Measurements from ENCODE around the gene ZCCHC2. TPM values are rescaled to one million over a fixed set of nuclear protein-coding genes. Genes with fewer than 3 reads are reported as not detected.

Gene ZCCHC2
- total and polyA plus RNA-seq, 9 donors, result 6.0 to 9.8 (median 7.6) TPM

GRCh38 chr18:62523631-62524439 lies 1.0 kb downstream of the ZCCHC2 start:
- no peaks in the 10 kb centered on the region for H3K9me3 ChIP-seq (replicated peaks; ENCODE audit: control insufficient read depth, low read depth, low read length)
- peaks cover 19% of the 10 kb centered on the region for H3K4me1 ChIP-seq (ENCODE audit: control insufficient read depth, insufficient read depth, low read length)
- peak overlapping the region; percentile 90 for H3K27ac ChIP-seq (ENCODE audit: low read length)
- under 1% methylated on average over 100 of the region's 100 CpGs for WGBS (ENCODE audit: insufficient coverage)
- no peaks in the 10 kb centered on the region for H3K36me3 ChIP-seq (ENCODE audit: control insufficient read depth, insufficient read depth, low read length)
- peak overlapping the region; percentile 88 for H3K4me3 ChIP-seq (ENCODE audit: low read length)
- no peaks in the 10 kb centered on the region for H3K27me3 ChIP-seq (ENCODE audit: control insufficient read depth, insufficient read depth, low read length)
- peak; percentile 68 for DNase-seq

DNA sequence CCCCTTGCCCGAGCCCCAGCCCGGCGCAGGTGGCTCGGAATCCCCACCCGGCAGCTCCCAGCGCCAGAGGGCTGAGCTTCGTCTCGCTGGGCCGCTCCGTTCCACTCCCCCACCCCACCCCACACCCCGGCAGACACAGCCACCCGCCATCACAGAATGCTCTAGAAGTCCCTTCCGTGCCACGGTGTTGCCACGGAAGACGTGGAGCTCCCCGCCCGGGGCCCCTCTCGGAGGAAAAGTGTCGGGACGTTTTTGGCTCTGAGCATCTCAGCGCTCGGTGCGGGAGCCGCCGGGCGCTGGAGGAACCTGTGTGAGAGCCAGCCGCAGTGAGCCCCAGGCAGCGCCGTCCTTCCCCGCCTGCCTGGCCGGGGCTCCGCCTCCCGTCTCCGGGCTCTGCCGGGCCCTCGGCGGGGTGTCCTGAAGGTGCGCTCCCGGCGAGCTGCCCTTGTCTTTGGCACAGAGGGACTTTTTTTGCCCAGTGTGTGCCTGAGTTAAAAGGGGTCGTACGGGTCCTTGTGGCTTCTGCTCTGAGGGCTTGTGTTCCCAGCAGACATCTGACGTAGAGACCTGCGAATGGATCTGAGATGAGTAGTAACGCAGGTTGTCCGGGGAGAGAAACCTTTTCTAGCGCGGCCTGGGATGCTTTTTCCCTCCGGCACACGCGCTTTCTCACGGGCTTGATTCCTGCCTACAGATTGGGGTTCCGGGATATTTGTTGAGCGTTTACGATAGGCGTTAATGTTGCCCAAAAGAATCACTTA lies 1.8 kb downstream of the ZCCHC2 start:
- no peaks in the 10 kb centered on the region for H3K36me3 ChIP-seq (ENCODE audit: control insufficient read depth, insufficient read depth, low read length)
- peak; percentile 68 for DNase-seq
- no peaks in the 10 kb centered on the region for H3K9me3 ChIP-seq (replicated peaks; ENCODE audit: control insufficient read depth, low read depth, low read length)
- peak overlapping the region; percentile 88 for H3K4me3 ChIP-seq (ENCODE audit: low read length)
- H3K4me1 ChIP-seq (ENCODE audit: control insufficient read depth, insufficient read depth, low read length), result peaks cover 19% of the 10 kb centered on the region
- H3K27ac ChIP-seq (ENCODE audit: low read length), result peak overlapping the region; percentile 90
- no peaks in the 10 kb centered on the region for H3K27me3 ChIP-seq (ENCODE audit: control insufficient read depth, insufficient read depth, low read length)
- under 1% methylated on average over 50 of the region's 57 CpGs for WGBS (ENCODE audit: insufficient coverage)

- Histone ChIP-seq H3K27ac (ENCODE audit: low read length) (peak overlapping the region; percentile 91), H3K4me3 (ENCODE audit: low read length) (no peak overlapping the region), H3K27me3 (ENCODE audit: control insufficient read depth, insufficient read depth, low read length) (no peaks in the 10 kb centered on the region), H3K4me1 (ENCODE audit: control insufficient read depth, insufficient read depth, low read length) (peaks cover 19% of the 10 kb centered on the region), H3K9me3 (replicated peaks; ENCODE audit: control insufficient read depth, low read depth, low read length) (no peaks in the 10 kb centered on the region), H3K36me3 (ENCODE audit: control insufficient read depth, insufficient read depth, low read length) (no peaks in the 10 kb centered on the region)
- WGBS (ENCODE audit: insufficient coverage), result 71% methylated on average over 5 of the region's 9 CpGs
- DNase-seq, result no peak
These were observed 2.8 kb downstream of the ZCCHC2 start for GRCh38 chr18:62525608-62526007.

GRCh38 chr18:62526098-62527025 lies 3.5 kb downstream of the ZCCHC2 start:
- H3K9me3 ChIP-seq (replicated peaks; ENCODE audit: control insufficient read depth, low read depth, low read length), result no peaks in the 10 kb centered on the region
- 3% methylated on average over 35 of the region's 74 CpGs for WGBS (ENCODE audit: insufficient coverage)
- DNase-seq, result peak; percentile 90
- peak overlapping the region; percentile 62 for H3K4me3 ChIP-seq (ENCODE audit: low read length)
- no peaks in the 10 kb centered on the region for H3K27me3 ChIP-seq (ENCODE audit: control insufficient read depth, insufficient read depth, low read length)
- peak overlapping the region; percentile 91 for H3K27ac ChIP-seq (ENCODE audit: low read length)
- H3K4me1 ChIP-seq (ENCODE audit: control insufficient read depth, insufficient read depth, low read length), result peaks cover 19% of the 10 kb centered on the region
- no peaks in the 10 kb centered on the region for H3K36me3 ChIP-seq (ENCODE audit: control insufficient read depth, insufficient read depth, low read length)

DNA sequence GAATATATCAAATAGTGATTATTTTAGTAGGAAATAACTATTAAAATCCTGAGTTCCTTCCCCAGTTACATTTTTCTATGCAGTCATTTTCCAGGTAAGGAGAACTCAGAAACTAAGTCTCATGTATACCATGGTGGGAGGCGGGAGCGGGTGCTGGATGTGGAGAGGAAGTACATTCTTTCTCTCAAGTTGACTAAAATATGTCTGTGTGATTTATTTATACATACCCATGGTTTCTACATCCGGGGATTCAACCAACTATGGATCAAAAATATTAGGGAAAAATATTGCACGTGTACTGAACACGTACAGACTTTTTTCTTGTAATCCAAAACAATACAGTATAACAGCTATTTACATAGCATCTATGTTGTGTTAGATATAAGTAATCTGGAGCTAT lies 6.8 kb downstream of the ZCCHC2 start:
- Histone ChIP-seq H3K36me3 (ENCODE audit: control insufficient read depth, insufficient read depth, low read length) (no peaks in the 10 kb centered on the region), H3K27me3 (ENCODE audit: control insufficient read depth, insufficient read depth, low read length) (no peaks in the 10 kb centered on the region), H3K4me3 (ENCODE audit: low read length) (no peak overlapping the region), H3K27ac (ENCODE audit: low read length) (no peak overlapping the region), H3K9me3 (replicated peaks; ENCODE audit: control insufficient read depth, low read depth, low read length) (no peaks in the 10 kb centered on the region), H3K4me1 (ENCODE audit: control insufficient read depth, insufficient read depth, low read length) (peaks cover 16% of the 10 kb centered on the region)
- no peak for DNase-seq
- WGBS (ENCODE audit: insufficient coverage), result no CpG with 5 or more reads among the region's 5 CpGs

DNA sequence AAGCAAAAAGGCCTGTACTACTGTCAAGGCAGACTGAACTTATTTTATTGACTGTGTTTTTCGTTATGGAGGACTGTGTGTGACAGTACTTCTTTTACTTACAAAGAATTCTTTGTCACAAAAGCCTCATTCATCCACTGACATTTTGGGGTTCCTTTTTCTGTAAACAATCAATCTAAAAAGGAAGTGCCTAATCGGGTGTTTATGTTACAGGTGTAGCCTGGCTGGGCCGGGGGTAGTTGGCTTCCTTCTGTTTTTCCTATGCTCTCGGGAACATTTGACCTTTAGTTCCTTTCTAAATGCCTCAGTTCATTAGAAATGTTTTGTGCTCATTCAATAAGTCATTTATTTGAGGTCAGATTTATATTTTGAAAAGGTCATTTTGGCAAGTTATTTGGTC lies 8.3 kb downstream of the ZCCHC2 start:
- no peak overlapping the region for H3K27ac ChIP-seq (ENCODE audit: low read length)
- no peaks in the 10 kb centered on the region for H3K36me3 ChIP-seq (ENCODE audit: control insufficient read depth, insufficient read depth, low read length)
- peaks cover 7% of the 10 kb centered on the region for H3K4me1 ChIP-seq (ENCODE audit: control insufficient read depth, insufficient read depth, low read length)
- no peak overlapping the region for H3K4me3 ChIP-seq (ENCODE audit: low read length)
- no peaks in the 10 kb centered on the region for H3K27me3 ChIP-seq (ENCODE audit: control insufficient read depth, insufficient read depth, low read length)
- DNase-seq, result no peak
- no CpG with 5 or more reads among the region's 4 CpGs for WGBS (ENCODE audit: insufficient coverage)
- H3K9me3 ChIP-seq (replicated peaks; ENCODE audit: control insufficient read depth, low read depth, low read length), result no peaks in the 10 kb centered on the region

GRCh38 chr18:62531931-62532330 lies 9.1 kb downstream of the ZCCHC2 start:
- no peak for DNase-seq
- Histone ChIP-seq H3K4me3 (ENCODE audit: low read length) (no peak overlapping the region), H3K27ac (ENCODE audit: low read length) (no peak overlapping the region), H3K4me1 (ENCODE audit: control insufficient read depth, insufficient read depth, low read length) (peaks cover 5% of the 10 kb centered on the region), H3K36me3 (ENCODE audit: control insufficient read depth, insufficient read depth, low read length) (no peaks in the 10 kb centered on the region), H3K9me3 (replicated peaks; ENCODE audit: control insufficient read depth, low read depth, low read length) (no peaks in the 10 kb centered on the region), H3K27me3 (ENCODE audit: control insufficient read depth, insufficient read depth, low read length) (no peaks in the 10 kb centered on the region)
- WGBS (ENCODE audit: insufficient coverage), result 88% methylated on average over 2 of the region's 9 CpGs

DNA sequence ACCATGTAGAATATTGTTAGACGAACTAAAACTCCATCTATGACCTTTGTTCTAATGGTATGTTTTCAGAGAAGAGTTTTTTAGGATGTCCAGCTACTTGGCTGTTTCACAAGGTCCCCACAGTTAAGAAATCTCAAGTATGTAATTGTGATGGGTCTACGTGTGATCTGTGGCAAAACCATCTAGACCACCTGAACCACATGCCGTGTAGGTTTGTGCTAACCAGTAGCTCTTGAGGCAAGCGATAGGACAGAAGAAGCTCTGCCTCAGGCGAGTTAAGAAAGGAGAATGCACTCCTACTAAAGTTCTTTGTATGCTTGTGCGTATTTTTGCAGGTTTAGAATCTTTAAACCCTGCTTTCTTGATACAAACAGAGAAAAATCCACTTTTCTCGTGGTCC lies 13.2 kb downstream of the ZCCHC2 start:
- H3K36me3 ChIP-seq (ENCODE audit: control insufficient read depth, insufficient read depth, low read length), result peaks cover 4% of the 10 kb centered on the region
- WGBS (ENCODE audit: insufficient coverage), result 80% methylated on average over 1 of the region's 7 CpGs
- H3K4me1 ChIP-seq (ENCODE audit: control insufficient read depth, insufficient read depth, low read length), result peaks cover 3% of the 10 kb centered on the region
- no peaks in the 10 kb centered on the region for H3K27me3 ChIP-seq (ENCODE audit: control insufficient read depth, insufficient read depth, low read length)
- no peak for DNase-seq
- no peak overlapping the region for H3K27ac ChIP-seq (ENCODE audit: low read length)
- H3K4me3 ChIP-seq (ENCODE audit: low read length), result no peak overlapping the region
- no peaks in the 10 kb centered on the region for H3K9me3 ChIP-seq (replicated peaks; ENCODE audit: control insufficient read depth, low read depth, low read length)

- no peak for DNase-seq
- H3K27ac ChIP-seq (ENCODE audit: low read length), result no peak overlapping the region
- 96% methylated on average over 5 of the region's 8 CpGs for WGBS (ENCODE audit: insufficient coverage)
- no peaks in the 10 kb centered on the region for H3K27me3 ChIP-seq (ENCODE audit: control insufficient read depth, insufficient read depth, low read length)
- peaks cover 4% of the 10 kb centered on the region for H3K36me3 ChIP-seq (ENCODE audit: control insufficient read depth, insufficient read depth, low read length)
- H3K4me1 ChIP-seq (ENCODE audit: control insufficient read depth, insufficient read depth, low read length), result peaks cover 3% of the 10 kb centered on the region
- H3K9me3 ChIP-seq (replicated peaks; ENCODE audit: control insufficient read depth, low read depth, low read length), result no peaks in the 10 kb centered on the region
- no peak overlapping the region for H3K4me3 ChIP-seq (ENCODE audit: low read length)
These were observed 14.4 kb downstream of the ZCCHC2 start for GRCh38 chr18:62537042-62537894.

Measured in muscle of leg (tissue), 11 donors.